Brain microvascular endothelial cell (primary cell): ENCODE results near the gene TANGO6.

Experiments
- DNase-seq: peaks from one replicate; pipeline ENCODE4 v3.0.0-alpha.2; 2020
- H3K27ac ChIP-seq: fragments of 250-450 bp; sonication (Bioruptor Pico); 2 replicates; pipeline ENCODE4 v1.5.1; 2020; ENCODE audit warnings: mild to moderate bottlenecking, moderate library complexity
- H3K27me3 ChIP-seq: fragments of 250-450 bp; sonication (Bioruptor Pico); replicated peaks from 2 replicates; pipeline ENCODE4 v1.5.1; 2020; ENCODE audit warnings: mild to moderate bottlenecking
- H3K36me3 ChIP-seq: fragments of 250-450 bp; sonication (Bioruptor Pico); replicated peaks from 2 replicates; pipeline ENCODE4 v1.5.1; 2020; ENCODE audit warnings: mild to moderate bottlenecking
- H3K4me3 ChIP-seq: 2 replicates; pipeline ENCODE4 v1.5.1; 2011; ENCODE audit warnings: low read depth, mild to moderate bottlenecking, control low read depth, low read length, moderate library complexity
- in situ Hi-C: cut with HindIII; loops from 2 replicates; pipeline ENCODE4 v1.10.0; 2017; ENCODE audit warnings: low sequenced_read_pairs, low pct_ligation_motif_present
- TF ChIP-seq, protein P1 (sequence below): IDR thresholded peaks from 2 replicates; pipeline ENCODE4 v1.5.1; 2011; ENCODE audit warnings: low read depth, mild to moderate bottlenecking, moderate library complexity, low read length, control low read depth, inconsistent platforms; ENCODE audit errors: missing control alignments

The TANGO6 gene

DNA sequence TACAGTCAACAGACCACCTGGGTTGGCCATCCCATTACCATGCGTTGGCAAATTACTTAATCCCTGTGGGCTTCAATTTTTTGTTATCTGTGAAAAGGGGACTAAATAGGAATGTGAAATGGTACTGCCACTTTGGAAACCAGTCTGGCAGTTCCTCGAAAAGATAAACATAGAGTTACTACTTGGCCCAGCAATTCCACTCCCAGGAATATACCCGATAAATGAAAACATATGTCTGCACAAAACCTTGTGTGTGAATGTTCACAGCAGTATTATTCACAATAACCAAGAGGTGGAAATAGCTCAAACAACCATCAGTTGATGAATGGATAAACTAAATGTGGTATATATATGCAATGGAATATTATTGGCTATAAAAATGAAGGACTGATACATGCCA is 87.9 kb downstream of the TANGO6 start:
- TF ChIP-seq, protein P1, sequence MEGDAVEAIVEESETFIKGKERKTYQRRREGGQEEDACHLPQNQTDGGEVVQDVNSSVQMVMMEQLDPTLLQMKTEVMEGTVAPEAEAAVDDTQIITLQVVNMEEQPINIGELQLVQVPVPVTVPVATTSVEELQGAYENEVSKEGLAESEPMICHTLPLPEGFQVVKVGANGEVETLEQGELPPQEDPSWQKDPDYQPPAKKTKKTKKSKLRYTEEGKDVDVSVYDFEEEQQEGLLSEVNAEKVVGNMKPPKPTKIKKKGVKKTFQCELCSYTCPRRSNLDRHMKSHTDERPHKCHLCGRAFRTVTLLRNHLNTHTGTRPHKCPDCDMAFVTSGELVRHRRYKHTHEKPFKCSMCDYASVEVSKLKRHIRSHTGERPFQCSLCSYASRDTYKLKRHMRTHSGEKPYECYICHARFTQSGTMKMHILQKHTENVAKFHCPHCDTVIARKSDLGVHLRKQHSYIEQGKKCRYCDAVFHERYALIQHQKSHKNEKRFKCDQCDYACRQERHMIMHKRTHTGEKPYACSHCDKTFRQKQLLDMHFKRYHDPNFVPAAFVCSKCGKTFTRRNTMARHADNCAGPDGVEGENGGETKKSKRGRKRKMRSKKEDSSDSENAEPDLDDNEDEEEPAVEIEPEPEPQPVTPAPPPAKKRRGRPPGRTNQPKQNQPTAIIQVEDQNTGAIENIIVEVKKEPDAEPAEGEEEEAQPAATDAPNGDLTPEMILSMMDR, result no peak
- H3K36me3 ChIP-seq, result peaks cover 13% of the 10 kb centered on the region
- no peak overlapping the region for H3K4me3 ChIP-seq
- H3K27me3 ChIP-seq, result no peaks in the 10 kb centered on the region
- in situ Hi-C loops, result no loop called here
- no peak for DNase-seq
- no peak overlapping the region for H3K27ac ChIP-seq

DNA sequence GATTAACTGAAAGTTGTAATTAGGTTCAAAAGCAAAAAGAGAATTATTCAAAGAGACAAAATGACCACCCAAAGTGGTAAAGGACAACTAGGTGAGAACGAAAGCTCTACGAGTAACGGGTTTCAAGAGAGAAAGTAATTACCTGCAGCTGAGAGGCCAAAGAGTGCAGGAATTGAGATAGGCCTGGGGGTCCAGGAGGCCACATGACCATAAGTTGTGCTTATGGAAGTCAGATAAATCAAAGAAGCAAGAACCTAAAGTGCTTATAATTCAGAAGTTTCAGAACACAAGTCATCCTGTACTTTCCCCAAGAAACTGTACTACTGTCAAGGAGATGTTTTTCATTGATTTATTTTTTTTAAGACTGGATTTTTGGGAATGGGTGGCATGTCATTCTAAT is 91.1 kb downstream of the TANGO6 start:
- TF ChIP-seq, protein P1, result no peak

DNA sequence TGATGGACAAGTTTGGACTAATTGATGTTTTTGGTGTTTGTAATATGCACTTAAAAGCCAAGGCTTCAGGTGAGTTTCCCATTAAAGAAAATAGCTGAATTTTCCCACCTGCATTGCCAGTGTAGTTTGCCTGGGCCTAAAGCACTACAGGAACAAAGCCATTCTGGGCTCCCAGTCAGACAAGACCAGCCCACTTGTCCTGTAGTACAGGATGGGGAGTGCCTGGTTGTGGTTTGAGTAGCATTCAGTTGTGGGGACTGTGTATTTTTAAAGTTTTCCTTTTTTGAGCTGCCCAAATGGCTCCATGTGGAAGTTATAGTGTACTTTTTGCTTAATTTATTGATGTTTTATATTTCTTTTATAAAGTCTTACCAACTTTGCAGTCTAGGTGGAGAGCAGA is 91.7 kb downstream of the TANGO6 start:
- no peaks in the 10 kb centered on the region for H3K27me3 ChIP-seq
- peaks cover 5% of the 10 kb centered on the region for H3K36me3 ChIP-seq
- H3K27ac ChIP-seq, result no peak overlapping the region
- DNase-seq, result no peak
- in situ Hi-C loops, result no loop called here
- H3K4me3 ChIP-seq, result no peak overlapping the region
- TF ChIP-seq, protein P1, result no peak

More for the DNA sequence above, 91.1 kb downstream of the TANGO6 start:
- Histone ChIP-seq H3K27ac (no peak overlapping the region), H3K27me3 (no peaks in the 10 kb centered on the region), H3K4me3 (no peak overlapping the region), H3K36me3 (peaks cover 5% of the 10 kb centered on the region)
- no peak for DNase-seq
- in situ Hi-C loops, result no loop called here

DNA sequence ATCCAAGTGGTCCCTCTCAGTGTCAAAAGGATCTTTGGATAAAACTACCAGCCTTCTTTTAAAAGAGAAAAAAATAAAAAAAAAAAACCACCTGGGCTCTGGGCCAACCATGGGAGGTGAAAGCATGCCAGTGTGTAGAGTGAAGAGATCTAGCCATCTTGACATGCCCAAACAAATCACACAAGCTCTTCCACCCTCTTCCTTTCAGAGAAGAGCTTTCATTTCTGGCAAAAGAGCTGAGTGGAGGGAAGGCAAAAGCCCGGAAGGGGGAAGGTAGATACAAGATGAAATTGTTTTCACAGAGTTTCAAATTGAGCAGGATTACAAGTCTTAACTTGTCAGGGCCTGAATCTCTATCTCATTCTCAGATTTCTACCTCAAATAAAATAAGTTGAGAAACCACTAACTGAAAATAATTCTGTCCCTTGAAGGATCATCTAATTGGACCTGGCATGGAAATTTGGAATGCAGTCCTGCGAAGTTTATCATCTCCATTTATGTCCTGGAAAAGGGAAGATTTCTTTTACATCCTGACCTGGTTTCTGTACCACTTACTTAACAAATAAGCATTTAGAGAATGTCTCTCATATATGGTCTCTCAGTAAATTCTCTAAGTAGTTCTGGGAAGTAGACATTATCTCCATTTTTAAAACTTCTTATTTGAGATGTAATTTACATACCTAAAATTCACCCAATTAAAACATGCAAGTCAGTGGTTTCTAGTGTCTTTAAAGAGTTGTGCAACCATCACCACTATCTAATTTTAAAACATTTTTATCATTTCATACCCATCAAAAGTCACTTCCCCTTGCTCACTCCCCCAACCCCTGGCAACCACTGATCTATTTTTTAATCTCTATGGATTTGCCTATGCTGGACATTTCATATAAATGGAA is 93.7 kb downstream of the TANGO6 start:
- Histone ChIP-seq H3K4me3 (no peak overlapping the region), H3K36me3 (no peaks in the 10 kb centered on the region), H3K27ac (no peak overlapping the region), H3K27me3 (no peaks in the 10 kb centered on the region)
- in situ Hi-C loops, result no loop called here
- TF ChIP-seq, protein P1, result no peak
- no peak for DNase-seq

DNA sequence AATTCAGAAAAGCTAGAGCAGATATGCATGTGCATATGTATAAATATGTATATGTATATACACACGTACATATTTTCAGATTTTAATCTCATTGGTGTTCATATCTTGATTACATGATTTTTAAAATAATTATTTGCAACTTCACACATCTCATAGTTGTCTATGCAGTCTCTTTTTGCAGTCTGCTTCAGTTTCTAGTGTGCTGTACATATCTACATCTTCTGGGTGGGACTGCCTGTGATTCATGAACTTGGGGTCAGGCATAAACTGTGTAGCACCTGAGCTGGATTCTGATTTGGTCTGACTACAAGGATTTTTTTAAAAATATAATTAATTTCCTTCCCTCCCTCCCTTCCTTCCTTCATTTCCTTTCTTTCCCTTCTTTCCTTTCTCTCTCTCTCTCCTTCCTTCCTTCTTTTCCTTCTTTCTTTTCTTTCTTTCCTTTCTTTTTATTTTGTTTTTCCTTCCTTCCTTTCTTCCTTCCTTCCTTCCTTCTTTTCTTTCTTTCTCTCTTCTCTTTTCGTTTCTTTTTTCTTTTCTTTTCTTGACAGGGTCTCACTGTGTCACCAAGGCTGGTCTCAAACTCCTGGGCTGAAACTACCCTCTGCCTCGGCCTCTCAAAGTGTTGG is 96.5 kb downstream of the TANGO6 start:
- TF ChIP-seq, protein P1, result no peak

More for the DNA sequence above, 96.5 kb downstream of the TANGO6 start:
- no peak for DNase-seq
- Histone ChIP-seq H3K27me3 (no peaks in the 10 kb centered on the region), H3K27ac (no peak overlapping the region), H3K4me3 (no peak overlapping the region), H3K36me3 (no peaks in the 10 kb centered on the region)
- in situ Hi-C loops, result no loop called here
